GM12878 (cell line): ENCODE measurements around the gene ZC3H7B. TPM values are rescaled to one million over a fixed set of nuclear protein-coding genes. Genes with fewer than 3 reads are reported as not detected.

Source experiments
- BCL3 ChIP-seq: IDR thresholded peaks from 2 replicates; pipeline ENCODE4 v1.6.1; 2011; ENCODE audit warnings: borderline replicate concordance, low read depth, mild to moderate bottlenecking, moderate library complexity, low read length; ENCODE audit not compliant: insufficient read depth, poor library complexity, severe bottlenecking
- CEBPB ChIP-seq, 2 experiments: fragments of 150-350 bp in 1 of 2; IDR thresholded peaks; 2 replicates each; pipeline ENCODE4 v1.6.1; 2012 to 2014; ENCODE audit warnings: low read depth in 2 of 2, low read length in 2 of 2, borderline replicate concordance in 1 of 2, inconsistent platforms in 1 of 2
- ELK1 ChIP-seq: IDR thresholded peaks from 2 replicates; pipeline ENCODE4 v1.6.1; 2012; ENCODE audit warnings: low read depth, low read length, improper control_type of control experiment
- JUND ChIP-seq: IDR thresholded peaks from 2 replicates; pipeline ENCODE4 v1.6.1; 2012; ENCODE audit warnings: low read depth, mild to moderate bottlenecking, low read length, improper control_type of control experiment, moderate library complexity
- KDM1A ChIP-seq: fragments of 200-600 bp; sonication (generic); IDR thresholded peaks from 2 replicates; pipeline ENCODE4 v1.6.1; 2016; ENCODE audit warnings: borderline replicate concordance
- MYC ChIP-seq: IDR thresholded peaks from 2 replicates; pipeline ENCODE4 v1.6.1; 2011; ENCODE audit warnings: mild to moderate bottlenecking, low read length, moderate library complexity, inconsistent platforms; ENCODE audit not compliant: insufficient read depth, insufficient replicate concordance, insufficient read length, severe bottlenecking
- RAD51 ChIP-seq: fragments of 450-650 bp; IDR thresholded peaks from 2 replicates; pipeline ENCODE4 v1.6.1; 2016; ENCODE audit warnings: moderate library complexity, mild to moderate bottlenecking, inconsistent platforms
- SIN3A ChIP-seq: IDR thresholded peaks from 2 replicates; pipeline ENCODE4 v1.6.1; 2012; ENCODE audit warnings: low read depth, low read length, improper control_type of control experiment
- TCF7 ChIP-seq: IDR thresholded peaks from 2 replicates; pipeline ENCODE4 v1.6.1; 2014; ENCODE audit warnings: antibody characterized with exemption, borderline replicate concordance
- ZNF592 ChIP-seq: fragments of 450-650 bp; IDR thresholded peaks from 2 replicates; pipeline ENCODE4 v1.6.1; 2017; ENCODE audit warnings: mild to moderate bottlenecking, moderate library complexity
- ZNF687 ChIP-seq: fragments of 450-650 bp; IDR thresholded peaks from 2 replicates; pipeline ENCODE4 v1.6.1; 2017; ENCODE audit warnings: mild to moderate bottlenecking, moderate library complexity
- polyA plus RNA-seq, 11 experiments: library from polyadenylated mRNA; depleted of rRNA in 4 of 11; unstranded in 6 of 11; stranded (reverse) in 5 of 11; fragments of >200 nt; fragmentation: Nextera tagmentation in 4 of 11; fragmentation: Illumina TruSeq in 1 of 11; extraction: Ambion mirVana in 4 of 11; extraction: Trizol in 1 of 11; gene quantifications; 1 replicate in 1 of 11; 2 replicates in 10 of 11; pipeline versions ENCODE4 v1.2.1 to v1.2.3, GENCODE V29; 2011 to 2016; ENCODE audit warnings: inconsistent platforms in 2 of 11, missing spikeins in 2 of 11, low read depth in 1 of 11
- total RNA-seq, 4 experiments: library from RNA; depleted of rRNA in 3 of 4; stranded (reverse); fragments of >200 nt in 3 of 4; fragmentation: Illumina TruSeq in 1 of 4; extraction: Trizol in 1 of 4; gene quantifications; 2 replicates each; pipeline versions ENCODE4 v1.2.1 to v1.2.3, GENCODE V29; 2013 to 2021

The ZC3H7B gene
- total and polyA plus RNA-seq, 10 of the 15 experiments (the other 5 are each of a cell fraction or from before 2014, with no cell fraction given), result 0.26 to 52.3 (median 22.4) TPM

GRCh38 chr22:41280065-41280464 is 21.3 kb upstream of the ZC3H7B start (continued):
- TF ChIP-seq ZNF592 (no peak), KDM1A (no peak), JUND (no peak), ELK1 (no peak), TCF7 (no peak), BCL3 (no peak), CEBPB (IDR thresholded peaks at IDR 0.05; ENCODE audit: borderline replicate concordance in 1 of 2, low read depth in 2 of 2, low read length in 2 of 2) (no peak), RAD51 (no peak), MYC (no peak), ZNF687 (no peak), SIN3A (no peak)
- TF ChIP-seq, all 136 proteins: peak for 0
